Measurements from ENCODE around the gene CTDSPL. TPM values are rescaled to one million over a fixed set of nuclear protein-coding genes. Genes with fewer than 3 reads are reported as not detected.

CTDSPL gene
- total RNA-seq, 6 experiments from 2014 or later = 30.3 to 38.8 (median 36.2) TPM

DNA sequence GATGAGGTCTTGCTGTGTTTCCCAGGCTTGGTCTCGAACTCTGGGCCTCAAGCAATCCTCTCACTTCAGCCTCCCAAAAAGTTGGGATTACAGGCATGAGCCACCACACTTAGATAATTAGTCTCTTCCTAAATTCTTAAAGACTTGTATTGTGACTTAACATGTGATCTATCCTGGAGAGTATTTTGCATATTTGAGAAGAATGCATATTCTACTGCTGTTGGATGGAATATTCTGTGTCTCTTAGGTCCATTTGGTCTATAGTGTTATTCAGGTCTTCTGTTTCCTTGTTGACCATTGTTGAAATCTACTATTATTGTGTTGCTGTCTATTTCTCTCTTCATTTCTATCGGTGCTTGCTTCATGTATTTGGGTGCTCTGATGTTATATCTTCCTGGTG lies 68.8 kb downstream of the CTDSPL start:
- H3K27me3 Mint-ChIP-seq (ENCODE audit: insufficient read depth) = peaks cover 4% of the 10 kb centered on the region; the same call in 1 of the 2 replicates
- peaks cover 5% of the 10 kb centered on the region; the same call in 1 of the 2 replicates for H3K9me3 Mint-ChIP-seq
- peaks cover 21% of the 10 kb centered on the region for H3K36me3 Mint-ChIP-seq (ENCODE audit: low read depth)
- peaks cover 24% of the 10 kb centered on the region for H3K4me1 Mint-ChIP-seq (ENCODE audit: low read depth)
- H3K4me3 Mint-ChIP-seq = no peak overlapping the region
- DNase-seq = no peak
- no peak for TF ChIP-seq CTCF (IDR thresholded peaks at IDR 0.05)
- no peak overlapping the region for H3K27ac Mint-ChIP-seq

DNA sequence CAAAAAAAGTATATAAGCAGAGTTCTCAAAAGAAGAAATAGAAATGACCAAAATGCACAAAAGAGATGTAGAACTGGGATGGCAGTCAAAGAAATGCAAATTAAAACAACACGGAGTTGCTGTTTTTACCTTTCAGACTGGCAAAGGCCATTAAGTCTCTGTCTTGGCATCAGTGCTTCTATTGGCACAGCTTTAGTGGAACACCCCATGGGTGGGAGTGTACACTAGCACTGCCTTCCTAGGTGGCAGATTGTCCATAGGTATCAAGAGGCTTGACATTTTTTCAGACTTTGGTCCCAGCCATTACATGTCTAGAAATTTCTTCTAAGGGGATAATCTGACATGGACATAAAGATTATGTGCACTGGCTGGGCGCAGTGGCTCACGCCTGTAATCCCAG lies 70.8 kb downstream of the CTDSPL start:
- H3K4me3 Mint-ChIP-seq = no peak overlapping the region
- peaks cover 5% of the 10 kb centered on the region; the same call in 1 of the 2 replicates for H3K9me3 Mint-ChIP-seq
- TF ChIP-seq CTCF (IDR thresholded peaks at IDR 0.05) = no peak
- DNase-seq = no peak
- peaks cover 44% of the 10 kb centered on the region for H3K4me1 Mint-ChIP-seq (ENCODE audit: low read depth)
- H3K27ac Mint-ChIP-seq = no peak overlapping the region
- H3K36me3 Mint-ChIP-seq (ENCODE audit: low read depth) = peaks cover 21% of the 10 kb centered on the region
- H3K27me3 Mint-ChIP-seq (ENCODE audit: insufficient read depth) = no peaks in the 10 kb centered on the region

- Mint-ChIP-seq H3K4me3 (peak overlapping the region; percentile 59; the same call in 1 of the 2 replicates), H3K27me3 (ENCODE audit: insufficient read depth) (no peaks in the 10 kb centered on the region), H3K9me3 (no peaks in the 10 kb centered on the region), H3K27ac (peak overlapping the region; percentile 86), H3K4me1 (ENCODE audit: low read depth) (peaks cover 53% of the 10 kb centered on the region), H3K36me3 (ENCODE audit: low read depth) (peaks cover 8% of the 10 kb centered on the region; the same call in 1 of the 2 replicates)
- peak; percentile 46 for DNase-seq
- no peak for TF ChIP-seq CTCF (IDR thresholded peaks at IDR 0.05)
Measured at GRCh38 chr3:37934631-37935289, 73.1 kb downstream of the CTDSPL start.

DNA sequence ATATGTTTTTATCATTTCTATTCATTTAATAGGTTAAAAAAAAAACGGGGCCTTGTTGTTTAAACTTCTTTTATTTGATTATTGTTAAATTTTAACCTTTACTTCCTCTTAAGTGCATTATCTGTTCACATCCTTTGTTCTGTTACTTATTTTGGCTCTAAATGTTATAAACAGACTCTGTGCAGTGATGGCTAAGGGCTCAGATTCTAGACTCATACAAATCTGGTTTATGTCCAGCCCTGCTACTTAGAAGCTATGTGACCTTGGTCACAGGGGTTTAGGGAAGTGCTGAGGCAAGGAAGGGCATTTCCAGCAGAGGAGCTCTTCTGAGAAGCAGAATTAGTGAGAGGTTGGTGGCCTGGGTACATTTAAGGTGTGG lies 73.6 kb downstream of the CTDSPL start:
- TF ChIP-seq CTCF (IDR thresholded peaks at IDR 0.05) = no peak
- Mint-ChIP-seq H3K9me3 (no peaks in the 10 kb centered on the region), H3K4me1 (ENCODE audit: low read depth) (peaks cover 53% of the 10 kb centered on the region), H3K27ac (peak overlapping the region; percentile 86), H3K4me3 (peak overlapping the region; percentile 59), H3K27me3 (ENCODE audit: insufficient read depth) (no peaks in the 10 kb centered on the region), H3K36me3 (ENCODE audit: low read depth) (peaks cover 8% of the 10 kb centered on the region; the same call in 1 of the 2 replicates)
- no peak for DNase-seq

GRCh38 chr3:37935756-37936666 lies 74.3 kb downstream of the CTDSPL start:
- TF ChIP-seq CTCF (IDR thresholded peaks at IDR 0.05) = no peak
- Mint-ChIP-seq H3K4me1 (ENCODE audit: low read depth) (peaks cover 46% of the 10 kb centered on the region), H3K27ac (peak overlapping the region; percentile 86), H3K9me3 (no peaks in the 10 kb centered on the region), H3K36me3 (ENCODE audit: low read depth) (0 out of 2 replicates have a peak, but pooled peaks cover 4% of the 10 kb centered on the region), H3K27me3 (ENCODE audit: insufficient read depth) (no peaks in the 10 kb centered on the region), H3K4me3 (peak overlapping the region; percentile 60)
- peak; percentile 86 for DNase-seq

Data from HFFc6 (cell line).